NCI-H146 treated with DMSO at 0.1 percent for 48 hours (cell line): Measurements from ENCODE around the gene IL22RA1.

Experiments
- DNase-seq: peaks from one replicate; lab custom pipeline; 2025; ENCODE audit not compliant: unreplicated experiment; lab: John Stamatoyannopoulos, UW

Gene IL22RA1

GRCh38 chr1:24098943-24099638 is 43.8 kb downstream of the IL22RA1 start:
- DNase-seq: no peak

DNA sequence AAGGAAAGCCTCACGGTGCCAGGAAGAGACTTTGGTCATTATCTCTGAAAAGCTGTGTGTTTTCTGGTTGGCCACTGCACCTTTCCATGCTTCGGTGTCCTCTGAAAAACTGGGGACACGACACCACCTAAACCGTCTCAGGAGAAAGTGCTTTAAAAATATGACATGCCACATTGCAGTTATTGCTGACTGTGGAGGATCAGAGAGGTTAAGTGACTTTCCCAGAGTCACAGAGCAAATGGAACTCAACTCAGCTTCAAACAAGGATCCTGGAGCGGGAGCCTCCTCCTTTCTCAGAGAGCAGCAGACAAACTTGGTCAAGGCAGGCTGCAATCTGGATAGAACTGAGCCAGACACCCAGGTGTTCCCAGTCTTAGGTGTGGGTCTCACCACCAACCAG is 44.8 kb downstream of the IL22RA1 start:
- DNase-seq: no peak

GRCh38 chr1:24097663-24098062 is 45.3 kb downstream of the IL22RA1 start:
- DNase-seq: no peak

- DNase-seq: no peak
Observed at GRCh38 chr1:24096739-24097103, 46.2 kb downstream of the IL22RA1 start.

DNA sequence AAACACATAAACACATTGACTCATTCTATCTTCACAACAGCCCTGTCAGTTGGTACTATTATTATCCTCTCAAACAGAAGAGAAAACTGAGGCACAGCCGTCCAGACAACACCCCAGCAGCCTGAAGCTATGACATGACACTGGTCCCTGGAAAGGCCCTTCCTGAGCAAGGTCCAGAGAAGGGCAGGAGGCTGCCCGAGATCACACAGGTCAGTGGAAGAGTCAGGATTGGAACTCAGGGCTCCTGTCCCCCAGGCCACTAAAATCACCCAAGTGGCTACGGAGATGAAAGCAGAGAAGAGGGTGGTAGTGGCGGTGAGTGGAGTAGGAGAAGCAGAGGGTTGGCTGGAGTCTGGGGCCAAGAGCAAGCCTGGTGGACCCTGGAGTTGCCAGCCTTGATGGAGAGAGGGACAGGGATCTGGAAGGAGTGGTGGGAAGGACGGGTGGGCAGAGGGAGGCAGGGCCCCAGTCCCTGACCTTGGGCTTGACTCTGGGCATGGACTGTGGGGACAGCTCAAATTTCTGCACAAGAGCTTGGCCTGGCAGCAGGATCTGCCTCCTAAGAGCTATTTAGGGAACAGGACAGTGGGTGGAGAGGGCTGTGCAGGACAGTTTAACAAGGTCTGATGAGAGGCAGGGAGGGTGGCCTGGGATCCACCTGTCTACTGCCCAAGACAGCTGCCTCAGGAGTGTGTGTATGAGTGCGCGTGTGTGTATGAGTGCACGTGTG is 46.8 kb downstream of the IL22RA1 start:
- DNase-seq: no peak

GRCh38 chr1:24095140-24095859 is 47.6 kb downstream of the IL22RA1 start:
- DNase-seq: no peak

GRCh38 chr1:24094554-24094953 is 48.4 kb downstream of the IL22RA1 start:
- DNase-seq: no peak

GRCh38 chr1:24093732-24094131 is 49.2 kb downstream of the IL22RA1 start:
- DNase-seq: no peak

DNA sequence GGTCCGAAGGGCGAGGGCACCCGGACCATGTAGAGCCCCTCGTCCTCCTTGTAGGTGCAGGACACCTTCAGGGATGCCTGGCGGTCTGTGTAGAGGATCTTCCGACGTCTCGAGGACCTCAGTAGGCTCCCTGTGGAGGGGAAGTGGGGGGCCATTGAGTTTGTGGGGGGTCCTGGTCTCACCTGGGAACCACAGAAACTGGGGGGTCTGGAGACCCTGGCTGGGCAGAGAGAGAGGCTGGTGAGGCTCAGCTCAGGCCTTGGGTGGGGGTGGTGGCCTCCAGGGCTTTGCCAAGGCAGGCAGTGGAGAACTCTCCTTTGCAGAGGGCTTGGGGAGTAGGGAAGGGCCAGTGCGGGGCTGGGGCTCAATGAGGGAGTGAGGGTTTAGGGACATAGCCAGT is 50.0 kb downstream of the IL22RA1 start:
- DNase-seq: no peak

GRCh38 chr1:24091971-24092482 is 50.9 kb downstream of the IL22RA1 start:
- DNase-seq: no peak

- DNase-seq: no peak
Observed at GRCh38 chr1:24090736-24091135, 52.2 kb downstream of the IL22RA1 start.

GRCh38 chr1:24089743-24090555 is 53.0 kb downstream of the IL22RA1 start:
- DNase-seq: no peak

GRCh38 chr1:24089027-24089742 is 53.8 kb downstream of the IL22RA1 start:
- no peak for DNase-seq

GRCh38 chr1:24086466-24086865 is 56.5 kb downstream of the IL22RA1 start:
- no peak for DNase-seq

DNA sequence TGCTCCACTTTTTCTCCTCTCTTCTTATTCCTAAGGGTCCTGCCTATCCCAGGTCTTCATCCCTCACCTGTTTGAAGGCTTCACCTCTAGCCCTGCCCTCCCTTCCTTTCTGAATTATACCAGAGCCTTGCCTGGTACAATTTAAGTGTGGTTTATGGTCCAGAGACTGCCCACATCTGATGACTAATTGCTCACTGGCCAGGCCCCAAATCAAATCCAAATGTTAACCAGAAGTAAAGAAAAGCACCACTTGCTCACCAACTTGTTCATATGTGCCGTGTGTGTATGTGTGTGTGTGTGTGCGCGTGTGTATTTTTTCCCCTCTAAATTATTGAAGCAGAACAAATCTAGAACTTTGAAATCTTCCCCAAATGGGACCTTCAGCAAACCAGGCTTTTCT is 57.4 kb downstream of the IL22RA1 start:
- no peak for DNase-seq

- no peak for DNase-seq
Observed at GRCh38 chr1:24085007-24085406, 57.9 kb downstream of the IL22RA1 start.

- no peak for DNase-seq
Observed at GRCh38 chr1:24084050-24084449, 58.9 kb downstream of the IL22RA1 start.

- DNase-seq: no peak
Observed at GRCh38 chr1:24082372-24082771, 60.6 kb downstream of the IL22RA1 start.

GRCh38 chr1:24081190-24081589 is 61.8 kb downstream of the IL22RA1 start:
- no peak for DNase-seq

DNA sequence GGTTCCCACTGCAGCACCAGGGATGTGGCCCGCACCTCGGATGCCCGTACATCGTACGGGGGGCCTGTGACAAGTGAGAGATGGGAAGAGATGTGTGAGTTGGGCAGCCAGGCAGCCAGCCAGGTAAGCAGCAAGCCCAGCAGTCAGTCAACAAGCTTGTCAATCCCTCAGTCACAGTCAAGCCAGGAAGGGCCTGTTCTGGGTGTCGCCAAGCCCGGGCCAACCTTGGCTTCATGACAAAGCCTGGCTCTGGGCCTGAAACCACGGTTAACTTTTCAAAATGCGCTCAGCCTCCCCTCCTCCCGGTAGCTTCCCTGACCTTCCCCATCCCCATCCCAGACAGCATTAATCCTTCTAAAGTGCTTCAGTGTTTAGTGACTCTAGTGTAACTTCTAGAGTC is 62.8 kb downstream of the IL22RA1 start:
- DNase-seq: no peak
